Parathyroid adenoma (tissue), 2 donors: ENCODE results near the gene TMC5.

Experiments
- H2AFZ ChIP-seq: fragments of 300-600 bp; sonication (generic); one replicate; pipeline ENCODE4 v1.7.0; 2017; ENCODE audit warnings: antibody characterized with exemption, mild to moderate bottlenecking
- H3K27ac ChIP-seq: fragments of 300-600 bp; sonication (generic); one replicate; pipeline ENCODE4 v1.7.0; 2017
- H3K27me3 ChIP-seq: fragments of 300-600 bp; sonication (generic); one replicate; pipeline ENCODE4 v1.7.0; 2017; ENCODE audit warnings: low read length; ENCODE audit not compliant: control insufficient read depth, insufficient read depth
- H3K36me3 ChIP-seq: fragments of 300-600 bp; sonication (generic); one replicate; pipeline ENCODE4 v1.7.0; 2017; ENCODE audit warnings: low read length; ENCODE audit not compliant: control insufficient read depth, insufficient read depth
- H3K4me1 ChIP-seq: fragments of 300-600 bp; sonication (generic); one replicate; pipeline ENCODE4 v1.7.0; 2017; ENCODE audit warnings: control low read depth
- H3K4me2 ChIP-seq: fragments of 300-600 bp; sonication (generic); one replicate; pipeline ENCODE4 v1.7.0; 2017; ENCODE audit warnings: low read length
- H3K4me3 ChIP-seq: fragments of 300-600 bp; sonication (generic); one replicate; pipeline ENCODE4 v1.7.0; 2017; ENCODE audit warnings: low read depth, low read length
- H3K79me2 ChIP-seq: fragments of 300-600 bp; sonication (generic); one replicate; pipeline ENCODE4 v1.7.0; 2017; ENCODE audit warnings: control low read depth
- H3K9ac ChIP-seq: fragments of 300-600 bp; sonication (generic); one replicate; pipeline ENCODE4 v1.7.0; 2017; ENCODE audit warnings: mild to moderate bottlenecking
- H3K9me3 ChIP-seq: fragments of 300-600 bp; sonication (generic); one replicate; pipeline ENCODE4 v1.7.0; 2017; ENCODE audit warnings: low read length; ENCODE audit not compliant: control insufficient read depth
- TF ChIP-seq, protein P1 (sequence below): fragments of 300-600 bp; sonication (generic); IDR thresholded peaks from one replicate; pipeline ENCODE4 v1.7.0; 2017; ENCODE audit warnings: antibody characterized with exemption, mild to moderate bottlenecking
- donor health status: primary hyperparathyroidism.

The TMC5 gene

DNA sequence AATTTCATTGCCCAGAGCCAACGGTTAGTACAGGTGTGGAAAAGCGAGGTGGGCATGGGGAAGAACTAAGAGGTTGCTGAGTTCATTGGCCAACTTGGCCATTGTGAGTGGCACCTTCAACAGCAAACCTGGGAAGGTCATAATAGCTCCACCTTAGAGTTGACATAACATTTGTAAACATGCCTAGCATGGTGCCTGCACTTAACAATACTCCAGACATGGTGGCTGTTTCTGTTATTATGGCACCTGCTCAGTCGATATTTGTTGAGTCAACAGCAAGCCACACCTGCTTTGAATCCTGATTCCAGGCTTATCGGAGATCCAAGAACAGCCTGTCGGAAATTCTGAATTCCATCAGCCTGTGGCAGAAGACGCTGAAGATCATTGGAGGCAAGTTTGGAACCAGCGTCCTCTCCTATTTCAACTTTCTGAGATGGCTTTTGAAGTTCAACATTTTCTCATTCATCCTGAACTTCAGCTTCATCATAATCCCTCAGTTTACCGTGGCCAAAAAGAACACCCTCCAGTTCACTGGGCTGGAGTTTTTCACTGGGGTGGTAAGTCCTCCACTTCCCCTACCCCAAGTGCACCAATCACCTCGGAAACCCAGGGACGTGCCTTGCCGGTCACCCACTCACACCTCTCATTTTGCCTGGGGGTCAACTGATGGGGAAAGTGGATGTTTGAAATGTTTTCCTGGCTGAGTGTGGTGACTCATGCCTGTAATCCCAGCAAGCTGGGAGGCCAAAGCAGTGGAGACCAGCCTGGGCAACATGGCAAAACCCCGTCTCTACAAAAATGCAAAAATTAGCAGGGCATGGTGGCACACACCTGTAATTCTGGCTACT lies 46.0 kb downstream of the TMC5 start:
- no peaks in the 10 kb centered on the region for H3K9me3 ChIP-seq
- H3K27me3 ChIP-seq: no peaks in the 10 kb centered on the region
- no peak overlapping the region for H3K4me3 ChIP-seq
- no peaks in the 10 kb centered on the region for H3K36me3 ChIP-seq
- H3K4me2 ChIP-seq: no peak overlapping the region
- no peaks in the 10 kb centered on the region for H3K4me1 ChIP-seq
- no peaks in the 10 kb centered on the region for H3K79me2 ChIP-seq
- H2AFZ ChIP-seq: no peak overlapping the region
- no peak overlapping the region for H3K9ac ChIP-seq
- TF ChIP-seq, protein P1, sequence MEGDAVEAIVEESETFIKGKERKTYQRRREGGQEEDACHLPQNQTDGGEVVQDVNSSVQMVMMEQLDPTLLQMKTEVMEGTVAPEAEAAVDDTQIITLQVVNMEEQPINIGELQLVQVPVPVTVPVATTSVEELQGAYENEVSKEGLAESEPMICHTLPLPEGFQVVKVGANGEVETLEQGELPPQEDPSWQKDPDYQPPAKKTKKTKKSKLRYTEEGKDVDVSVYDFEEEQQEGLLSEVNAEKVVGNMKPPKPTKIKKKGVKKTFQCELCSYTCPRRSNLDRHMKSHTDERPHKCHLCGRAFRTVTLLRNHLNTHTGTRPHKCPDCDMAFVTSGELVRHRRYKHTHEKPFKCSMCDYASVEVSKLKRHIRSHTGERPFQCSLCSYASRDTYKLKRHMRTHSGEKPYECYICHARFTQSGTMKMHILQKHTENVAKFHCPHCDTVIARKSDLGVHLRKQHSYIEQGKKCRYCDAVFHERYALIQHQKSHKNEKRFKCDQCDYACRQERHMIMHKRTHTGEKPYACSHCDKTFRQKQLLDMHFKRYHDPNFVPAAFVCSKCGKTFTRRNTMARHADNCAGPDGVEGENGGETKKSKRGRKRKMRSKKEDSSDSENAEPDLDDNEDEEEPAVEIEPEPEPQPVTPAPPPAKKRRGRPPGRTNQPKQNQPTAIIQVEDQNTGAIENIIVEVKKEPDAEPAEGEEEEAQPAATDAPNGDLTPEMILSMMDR: no peak
- H3K27ac ChIP-seq: no peak overlapping the region

DNA sequence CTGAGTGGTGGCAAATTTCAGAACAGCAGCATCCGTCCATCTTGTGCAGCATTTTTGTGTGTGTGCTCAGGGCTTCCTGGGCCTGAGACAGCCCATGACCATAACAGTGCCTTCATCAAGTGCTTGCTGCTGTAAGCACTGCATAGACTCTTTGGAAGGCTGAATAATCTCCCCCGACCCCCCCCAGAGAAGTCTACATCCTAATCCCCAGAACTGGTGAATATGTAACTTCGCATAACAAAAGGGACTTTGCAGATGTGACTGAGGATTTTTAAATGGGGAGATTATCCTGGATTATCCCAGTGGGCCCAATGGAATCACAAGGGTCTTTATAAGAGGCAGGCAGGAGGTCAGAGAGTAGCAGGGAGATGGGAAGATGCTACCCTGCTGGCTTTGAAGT lies 50.6 kb downstream of the TMC5 start:
- Histone ChIP-seq H3K4me2 (no peak overlapping the region), H3K9me3 (no peaks in the 10 kb centered on the region), H2AFZ (no peak overlapping the region), H3K9ac (no peak overlapping the region), H3K4me3 (no peak overlapping the region), H3K4me1 (no peaks in the 10 kb centered on the region), H3K36me3 (no peaks in the 10 kb centered on the region), H3K27ac (no peak overlapping the region), H3K27me3 (no peaks in the 10 kb centered on the region), H3K79me2 (no peaks in the 10 kb centered on the region)
- TF ChIP-seq, protein P1: no peak

DNA sequence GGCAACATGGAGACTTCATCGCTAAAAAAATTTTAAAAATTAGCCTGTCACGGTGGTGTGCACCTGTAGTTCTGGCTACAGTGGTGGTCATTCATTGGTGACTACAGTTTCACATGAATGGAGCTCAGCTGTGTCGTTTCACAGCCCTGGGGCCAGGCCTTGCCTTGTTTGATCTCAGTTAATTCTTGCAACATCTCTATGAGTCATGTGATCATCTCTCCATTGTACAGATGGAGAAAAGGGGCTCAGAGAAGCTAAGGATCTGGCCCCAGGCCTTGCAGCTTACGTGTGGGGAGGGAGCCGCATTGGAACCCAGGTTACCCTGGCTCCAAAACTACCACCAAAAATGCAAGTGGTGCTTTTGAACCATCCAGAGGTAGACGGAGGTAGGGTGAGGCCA lies 54.8 kb downstream of the TMC5 start:
- no peaks in the 10 kb centered on the region for H3K27me3 ChIP-seq
- no peaks in the 10 kb centered on the region for H3K9me3 ChIP-seq
- H3K4me2 ChIP-seq: no peak overlapping the region
- no peak overlapping the region for H3K4me3 ChIP-seq
- H3K79me2 ChIP-seq: no peaks in the 10 kb centered on the region
- no peak overlapping the region for H3K27ac ChIP-seq
- TF ChIP-seq, protein P1: no peak
- no peak overlapping the region for H2AFZ ChIP-seq
- H3K36me3 ChIP-seq: no peaks in the 10 kb centered on the region
- no peak overlapping the region for H3K9ac ChIP-seq
- no peaks in the 10 kb centered on the region for H3K4me1 ChIP-seq

DNA sequence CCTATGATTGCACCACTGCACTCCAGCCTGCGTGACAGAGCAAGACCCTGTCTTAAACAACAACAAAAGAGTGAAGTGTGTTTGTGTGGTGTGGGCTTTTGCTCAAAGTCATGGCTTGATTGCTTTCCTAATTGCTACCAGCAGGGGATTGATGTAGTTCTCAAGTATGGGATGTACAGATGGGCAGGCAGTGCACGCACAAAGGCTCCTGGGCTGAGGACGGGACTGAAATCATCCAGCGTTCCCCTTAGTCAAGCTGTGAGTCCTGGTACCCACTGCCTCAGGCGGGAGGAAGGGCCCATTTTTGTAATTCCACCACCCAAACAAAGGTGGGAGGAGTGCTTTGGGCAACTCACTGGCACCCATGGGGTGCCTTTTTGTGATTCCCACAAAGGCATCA lies 56.9 kb downstream of the TMC5 start:
- Histone ChIP-seq H3K9me3 (no peaks in the 10 kb centered on the region), H3K4me1 (no peaks in the 10 kb centered on the region), H3K27ac (no peak overlapping the region), H3K36me3 (no peaks in the 10 kb centered on the region), H3K4me3 (no peak overlapping the region), H3K9ac (no peak overlapping the region), H3K79me2 (no peaks in the 10 kb centered on the region), H3K4me2 (no peak overlapping the region), H3K27me3 (no peaks in the 10 kb centered on the region), H2AFZ (no peak overlapping the region)
- TF ChIP-seq, protein P1: no peak

DNA sequence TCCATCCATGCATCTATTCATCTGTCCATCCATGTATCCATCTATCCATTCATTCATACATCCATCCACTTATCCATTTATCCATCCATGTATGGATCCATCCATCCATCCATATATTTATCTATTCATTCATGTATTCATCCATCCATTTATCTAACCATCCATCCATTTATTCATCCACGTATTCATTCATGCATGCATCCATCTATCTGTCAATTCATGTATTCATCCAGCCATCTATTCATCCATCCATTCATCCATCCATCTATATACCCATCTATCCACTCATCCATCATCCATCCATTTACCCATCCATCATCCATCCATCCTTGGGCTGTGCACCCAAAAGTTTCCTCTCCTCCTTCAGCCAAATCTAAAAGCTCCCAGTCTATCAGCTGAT lies 60.8 kb downstream of the TMC5 start:
- no peak overlapping the region for H3K27ac ChIP-seq
- H3K4me1 ChIP-seq: no peaks in the 10 kb centered on the region
- H3K4me2 ChIP-seq: no peak overlapping the region
- H3K9ac ChIP-seq: no peak overlapping the region
- H3K4me3 ChIP-seq: no peak overlapping the region
- H3K36me3 ChIP-seq: no peaks in the 10 kb centered on the region
- H3K9me3 ChIP-seq: no peaks in the 10 kb centered on the region
- H3K27me3 ChIP-seq: no peaks in the 10 kb centered on the region
- TF ChIP-seq, protein P1: no peak
- no peak overlapping the region for H2AFZ ChIP-seq
- H3K79me2 ChIP-seq: no peaks in the 10 kb centered on the region
